DMS53 treated with DMSO at 0.1 percent for 48 hours (cell line): Measurements from ENCODE around the gene ANKS1A.

Experiments used
- DNase-seq: peaks from one replicate; lab custom pipeline; 2025; ENCODE audit not compliant: unreplicated experiment; lab: John Stamatoyannopoulos, UW

Gene ANKS1A

DNA sequence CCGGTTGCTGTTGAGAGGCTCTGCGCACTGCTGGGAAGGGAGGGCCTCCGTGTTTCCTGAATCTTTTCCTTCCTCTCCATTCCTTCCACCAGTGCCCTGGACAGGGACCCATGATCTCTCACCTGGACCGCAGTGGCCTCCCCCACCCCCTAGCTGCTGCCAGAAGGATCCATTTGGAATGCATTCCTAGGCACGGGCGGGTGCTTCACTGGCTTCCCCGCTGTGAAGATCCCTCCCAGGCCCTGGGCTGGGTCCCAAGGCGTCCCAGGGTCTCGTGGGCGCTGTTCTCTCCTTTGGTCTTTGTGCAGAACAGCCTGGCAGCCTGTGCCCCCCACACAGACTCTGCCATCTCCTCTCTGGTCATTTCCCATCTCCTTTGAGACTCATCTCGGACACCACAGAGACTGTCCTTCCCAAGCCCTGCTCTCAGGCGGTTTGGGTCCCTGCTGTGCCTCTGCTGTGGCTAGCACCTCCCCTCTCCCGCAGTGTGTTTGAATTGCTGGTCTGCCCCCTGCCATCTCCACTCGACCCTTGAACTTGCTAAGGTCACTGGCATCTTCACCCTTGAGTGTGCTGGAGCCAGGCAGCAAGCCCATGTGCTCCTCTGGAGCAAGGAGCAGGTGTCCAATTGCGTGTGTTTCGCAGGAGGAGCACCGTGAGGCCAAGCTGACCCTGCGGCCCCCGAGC, 193.1 kb downstream of the ANKS1A start:
- no peak for DNase-seq

DNA sequence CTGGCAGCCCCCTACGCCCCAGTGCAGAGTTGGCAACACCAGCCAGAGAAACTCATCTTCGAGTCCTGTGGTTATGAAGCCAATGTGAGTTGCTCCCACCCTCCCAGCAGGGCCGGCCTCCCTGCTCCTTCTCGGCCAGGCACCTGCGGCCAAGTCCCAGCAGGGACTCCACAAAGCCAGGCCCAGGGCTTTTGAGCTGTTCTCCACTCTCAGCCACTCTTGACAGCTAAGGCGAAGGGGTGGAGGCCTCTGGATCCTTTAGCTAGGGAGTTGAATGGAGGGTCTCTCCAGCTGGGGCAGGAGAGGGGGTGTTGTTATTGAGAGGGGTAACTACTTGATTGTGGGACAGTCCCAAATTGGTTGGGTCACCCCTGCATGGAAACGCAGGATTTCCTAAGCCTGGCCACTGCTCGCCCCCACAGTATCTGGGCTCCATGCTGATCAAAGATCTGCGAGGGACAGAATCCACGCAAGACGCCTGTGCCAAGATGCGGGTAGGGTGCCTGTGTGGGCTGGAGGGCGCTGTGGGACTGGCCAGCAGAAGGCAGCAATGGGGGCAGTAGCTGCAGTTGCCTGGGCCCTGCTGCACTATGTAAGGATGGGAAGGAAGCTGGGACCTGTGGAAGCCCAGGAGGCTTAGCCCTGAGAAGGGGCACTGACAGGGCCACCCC, 193.8 kb downstream of the ANKS1A start:
- no peak for DNase-seq

DNA sequence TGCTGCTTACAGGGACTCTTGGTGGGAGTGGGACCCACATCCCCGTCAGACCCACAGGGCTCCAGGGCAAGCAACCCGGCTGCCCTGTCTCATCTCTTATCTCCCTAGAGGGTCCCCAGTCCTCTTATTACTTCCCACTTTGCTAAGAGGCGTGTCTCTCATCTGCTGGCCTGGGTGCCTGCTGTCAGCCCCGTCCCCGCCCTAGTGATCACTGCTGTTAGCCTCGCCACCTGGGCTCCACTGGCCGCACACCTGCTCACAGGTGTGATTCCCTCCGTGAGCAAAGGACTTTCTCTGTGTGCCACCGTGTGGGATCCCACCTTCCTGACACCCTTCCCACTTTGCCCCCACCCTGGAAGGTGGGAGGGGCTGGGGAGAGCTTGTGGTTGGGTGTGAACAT, 194.5 kb downstream of the ANKS1A start:
- no peak for DNase-seq

DNA sequence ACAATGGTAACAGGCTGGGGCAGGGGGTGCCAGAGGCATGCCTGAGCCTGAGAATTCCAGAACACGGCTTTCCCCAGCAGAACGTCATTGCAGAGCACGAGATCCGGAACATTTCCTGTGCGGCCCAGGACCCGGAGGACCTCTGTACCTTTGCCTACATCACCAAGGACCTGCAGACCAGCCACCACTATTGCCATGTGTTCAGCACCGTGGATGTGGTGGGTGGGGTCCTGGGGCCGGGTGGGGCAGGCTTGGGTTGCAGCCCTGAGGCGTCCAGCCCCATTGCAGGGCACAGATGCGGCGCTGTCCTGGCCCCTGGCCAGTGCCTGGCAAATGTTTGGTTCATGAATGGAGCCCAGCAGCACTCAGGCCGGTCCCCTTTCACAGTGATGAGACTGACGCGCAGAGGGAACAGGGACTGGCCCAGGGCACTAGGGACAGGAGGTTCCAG, 195.0 kb downstream of the ANKS1A start:
- DNase-seq, result no peak

DNA sequence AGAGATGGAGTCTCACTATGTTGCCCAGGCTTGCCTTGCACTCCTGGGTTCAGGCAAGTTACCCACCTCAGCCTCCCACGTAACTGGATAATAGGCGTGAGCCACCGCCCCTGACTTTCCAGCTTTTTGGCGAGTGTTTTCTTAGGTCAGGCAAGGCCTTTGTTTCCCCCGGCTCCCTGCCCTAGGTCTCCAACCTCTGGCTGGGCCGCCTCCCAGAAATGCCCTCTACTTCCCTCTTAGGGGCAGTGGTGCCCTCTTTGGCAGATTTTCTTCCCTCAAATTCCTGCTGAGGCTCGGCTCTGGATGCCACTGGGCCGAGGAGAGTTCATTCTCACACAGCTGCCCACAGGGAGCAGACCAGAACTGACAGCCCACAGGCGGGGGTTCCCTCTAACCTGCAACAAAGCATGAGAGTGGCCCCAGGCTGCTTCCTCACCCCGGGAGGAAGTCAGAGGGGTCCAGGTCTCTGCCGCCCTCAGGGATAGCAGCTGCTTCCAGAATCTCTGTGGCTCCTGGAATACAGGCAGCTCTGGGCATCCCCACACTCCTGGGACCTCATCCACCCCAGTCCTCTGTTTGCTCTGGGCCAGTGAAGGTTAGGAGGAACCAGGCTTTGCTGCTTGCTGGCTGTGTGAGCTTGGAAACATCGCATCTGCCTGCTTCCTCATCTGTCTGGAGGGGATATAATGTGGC, 195.6 kb downstream of the ANKS1A start:
- DNase-seq, result no peak

DNA sequence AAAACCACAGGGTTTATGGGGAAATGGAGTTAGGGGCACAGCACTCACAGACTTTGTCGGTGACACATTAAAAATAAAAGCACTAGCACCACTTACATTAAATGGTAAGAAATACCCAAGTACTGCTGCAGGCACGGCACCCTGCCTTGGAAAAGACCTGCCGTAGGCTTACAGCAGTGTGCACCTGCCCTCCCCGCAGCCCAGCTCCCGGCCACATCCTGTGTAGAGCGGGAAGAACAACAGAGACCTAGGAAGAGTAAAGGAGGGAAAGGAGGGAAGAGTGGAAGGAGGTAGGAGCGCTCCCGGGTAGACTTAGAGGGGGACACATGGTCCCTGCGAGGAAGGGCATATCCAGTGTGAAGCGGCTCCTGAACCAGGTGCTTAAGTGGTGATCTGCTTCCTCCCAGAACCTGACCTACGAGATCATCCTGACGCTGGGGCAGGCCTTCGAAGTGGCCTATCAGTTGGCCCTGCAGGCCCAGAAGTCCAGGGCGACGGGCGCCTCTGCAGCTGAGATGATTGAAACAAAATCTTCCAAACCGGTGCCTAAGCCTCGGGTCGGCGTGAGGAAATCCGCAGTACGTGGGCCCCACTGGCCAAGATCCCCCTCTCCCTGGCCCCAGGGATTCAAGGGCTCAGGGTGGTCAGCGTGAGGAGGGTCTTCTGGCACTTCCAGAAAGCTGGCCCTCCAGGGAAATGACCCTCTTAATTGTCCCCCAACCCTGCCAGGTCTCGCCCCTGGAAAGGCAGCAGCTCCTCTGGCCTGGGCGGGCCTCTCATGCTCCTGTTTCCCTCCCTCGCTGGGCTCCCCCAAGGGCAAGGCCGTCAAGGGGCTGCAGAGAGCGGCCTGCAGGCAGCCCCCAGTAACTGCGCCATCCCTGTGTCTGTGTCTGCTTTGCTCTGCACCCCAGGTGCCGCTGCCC, 196.6 kb downstream of the ANKS1A start:
- no peak for DNase-seq

DNA sequence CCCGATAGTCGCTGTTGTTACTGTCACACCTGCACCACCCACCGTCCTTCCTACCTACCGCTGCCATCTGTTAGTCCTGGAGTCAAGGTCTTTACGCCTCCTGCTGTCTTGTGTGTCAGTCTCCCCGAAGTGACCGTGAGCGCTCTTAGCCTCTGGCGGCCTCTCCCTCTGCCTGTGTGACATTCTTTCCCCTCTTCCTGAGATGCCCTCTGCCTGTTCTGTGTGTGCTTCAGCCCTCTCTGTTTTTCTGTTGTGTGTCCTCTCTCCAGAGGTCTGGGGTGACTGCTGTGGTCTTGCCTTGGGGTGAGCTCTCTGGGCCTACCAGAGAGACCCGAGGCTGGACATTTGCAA, 197.2 kb downstream of the ANKS1A start:
- DNase-seq, result no peak

DNA sequence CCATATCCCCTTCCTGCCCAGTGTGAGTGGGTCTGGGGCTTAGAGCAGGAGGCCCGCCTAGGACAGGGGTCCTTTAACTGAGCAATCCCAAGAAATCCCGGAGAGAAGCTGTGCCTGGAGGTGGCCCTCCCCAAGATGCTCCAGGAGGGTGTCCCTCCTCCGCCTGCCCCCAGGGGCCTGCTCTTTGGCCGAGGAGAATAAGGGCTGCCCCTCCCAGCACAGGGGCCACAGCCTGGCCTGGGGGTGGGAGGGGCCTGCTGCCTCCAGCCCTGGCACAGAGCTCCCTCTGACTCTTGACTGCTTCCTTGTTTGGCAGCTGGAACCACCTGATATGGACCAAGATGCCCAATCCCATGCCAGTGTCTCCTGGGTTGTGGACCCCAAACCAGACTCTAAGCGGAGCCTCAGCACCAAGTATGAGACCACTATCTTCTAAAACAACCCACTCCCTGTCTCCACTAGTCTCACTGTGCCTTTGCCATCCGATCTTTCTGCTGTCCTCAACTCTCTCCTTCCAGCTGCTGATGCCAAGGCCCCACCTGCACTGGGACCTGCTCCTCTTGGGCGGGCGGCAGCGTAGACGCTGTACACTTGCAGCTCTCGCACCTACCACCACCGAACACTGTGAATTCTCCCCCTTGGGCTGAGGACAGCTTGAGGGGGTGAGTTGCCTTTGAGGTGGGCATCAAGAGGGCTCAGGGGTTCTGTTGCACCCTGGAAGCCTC, 197.7 kb downstream of the ANKS1A start:
- no peak for DNase-seq

DNA sequence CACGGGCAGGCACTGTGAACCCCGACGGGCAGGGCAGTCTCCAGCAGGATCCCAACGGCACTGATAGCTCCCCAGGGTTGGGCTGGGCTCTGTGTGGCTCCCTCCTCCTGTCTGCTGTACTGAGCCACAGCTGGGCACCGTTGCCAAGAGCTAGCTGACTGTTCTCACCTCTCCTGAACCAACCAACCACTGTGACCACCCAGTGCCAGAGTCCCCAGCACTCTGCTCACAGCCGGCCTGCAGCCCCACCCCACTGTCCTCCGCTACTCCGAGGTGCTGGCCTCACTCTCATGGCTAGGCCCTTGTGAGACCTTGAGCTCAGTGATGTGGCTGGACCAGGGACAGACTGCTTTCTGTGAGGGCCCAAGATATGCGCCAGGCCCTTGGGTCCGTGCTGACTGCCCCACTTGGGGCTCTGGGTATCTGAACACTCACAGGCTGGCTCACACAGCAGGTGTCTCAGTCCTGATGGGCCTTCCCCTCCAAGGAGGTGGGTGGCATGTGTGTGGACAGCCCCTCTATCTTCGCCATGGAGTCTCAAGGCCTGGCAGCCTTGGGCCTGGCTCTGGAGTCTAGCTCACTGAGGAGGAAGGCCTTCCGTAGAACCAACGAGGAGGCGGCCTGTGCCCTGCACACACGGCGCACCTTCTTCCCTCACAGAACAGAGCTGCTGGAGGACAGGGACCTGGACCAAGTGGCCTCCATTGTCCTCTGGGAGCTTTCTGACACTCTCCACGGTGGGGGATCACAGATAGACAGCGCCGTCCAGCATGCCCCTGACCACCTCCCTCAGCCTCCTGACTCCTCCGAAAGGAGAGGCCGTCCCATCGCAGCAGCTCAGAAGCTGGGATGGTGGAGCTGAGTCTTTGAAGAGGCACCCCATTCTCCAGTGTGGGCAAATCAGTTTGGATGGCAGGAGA, 198.6 kb downstream of the ANKS1A start:
- DNase-seq, result no peak

DNA sequence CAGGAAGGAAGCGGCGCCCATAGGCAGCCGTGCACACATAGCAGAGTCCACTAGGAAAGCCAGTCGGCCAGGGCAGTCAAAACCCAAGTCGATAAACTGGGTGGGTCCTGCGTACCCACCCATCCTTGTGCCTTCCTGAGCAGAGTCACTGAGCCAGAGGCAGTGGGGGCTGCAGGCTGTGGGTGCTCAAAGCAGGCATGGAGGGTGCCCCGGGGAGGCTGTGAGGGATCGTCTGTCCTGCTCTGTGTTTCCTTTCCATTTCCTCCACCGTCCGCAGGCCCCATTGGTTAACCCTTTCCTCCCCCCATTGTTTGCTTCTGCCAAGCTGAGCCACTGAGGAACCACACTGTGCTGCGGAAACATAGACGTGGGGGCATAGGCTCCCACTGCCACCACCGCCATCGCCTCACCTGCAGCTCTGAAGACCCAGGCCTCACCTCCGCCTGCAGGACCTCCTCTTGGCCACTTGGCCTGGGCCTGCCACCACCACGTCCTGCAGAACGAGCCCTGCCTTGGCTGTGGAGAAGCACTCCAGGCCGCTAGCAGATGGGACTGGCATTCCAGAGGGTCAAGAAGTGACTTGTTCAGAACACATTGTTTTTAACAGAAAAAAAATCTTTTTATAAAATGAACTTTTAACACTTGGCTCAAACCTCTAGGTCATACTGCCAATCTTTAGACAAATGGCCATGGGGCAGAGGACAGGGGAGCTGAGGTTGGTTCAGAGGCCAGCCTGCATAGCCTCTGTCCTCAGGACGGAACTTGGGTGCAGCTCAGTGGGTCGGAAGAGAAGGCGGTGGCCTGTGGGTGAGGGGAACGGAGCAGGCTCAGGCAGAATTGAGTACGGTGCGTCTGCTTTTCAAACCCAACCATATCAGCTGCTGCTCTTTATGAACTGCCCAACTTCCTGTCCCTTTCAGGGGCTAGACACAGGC, 199.5 kb downstream of the ANKS1A start:
- DNase-seq, result no peak

DNA sequence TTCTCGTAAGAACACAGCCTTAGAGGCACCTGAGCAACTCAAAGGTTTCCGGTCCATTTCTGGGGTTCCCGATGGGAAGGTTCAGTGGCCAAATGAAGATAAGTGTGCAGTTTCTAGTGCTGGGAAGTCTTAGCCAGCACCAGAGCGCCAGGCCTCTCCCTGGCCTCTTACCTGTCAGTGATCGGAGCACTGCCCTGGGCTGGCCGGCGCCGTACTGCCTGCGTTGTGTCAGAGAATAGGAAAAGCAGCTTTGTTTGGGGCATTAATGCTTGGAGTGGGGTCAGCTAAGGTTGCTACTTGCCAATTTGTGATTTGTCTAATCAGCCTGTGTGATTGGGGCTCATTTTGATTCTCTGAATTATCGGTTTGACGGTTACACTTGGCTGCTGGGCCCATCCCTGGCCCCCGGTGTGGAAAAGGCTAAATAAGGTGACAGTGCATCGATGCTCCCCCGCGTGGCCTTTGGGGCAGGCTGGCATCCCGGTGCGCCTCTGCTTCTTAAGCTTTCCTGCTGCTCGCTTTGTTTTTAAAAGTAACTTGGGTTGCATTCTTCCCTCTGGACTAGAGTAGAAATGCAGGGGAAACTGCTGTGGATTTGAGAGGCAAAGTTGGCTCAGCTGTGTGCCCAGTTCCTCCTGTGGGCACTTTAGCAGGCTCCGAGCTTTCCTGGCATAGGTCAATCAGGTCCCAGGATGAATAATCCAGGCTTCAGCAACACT, 200.3 kb downstream of the ANKS1A start:
- DNase-seq, result no peak

DNA sequence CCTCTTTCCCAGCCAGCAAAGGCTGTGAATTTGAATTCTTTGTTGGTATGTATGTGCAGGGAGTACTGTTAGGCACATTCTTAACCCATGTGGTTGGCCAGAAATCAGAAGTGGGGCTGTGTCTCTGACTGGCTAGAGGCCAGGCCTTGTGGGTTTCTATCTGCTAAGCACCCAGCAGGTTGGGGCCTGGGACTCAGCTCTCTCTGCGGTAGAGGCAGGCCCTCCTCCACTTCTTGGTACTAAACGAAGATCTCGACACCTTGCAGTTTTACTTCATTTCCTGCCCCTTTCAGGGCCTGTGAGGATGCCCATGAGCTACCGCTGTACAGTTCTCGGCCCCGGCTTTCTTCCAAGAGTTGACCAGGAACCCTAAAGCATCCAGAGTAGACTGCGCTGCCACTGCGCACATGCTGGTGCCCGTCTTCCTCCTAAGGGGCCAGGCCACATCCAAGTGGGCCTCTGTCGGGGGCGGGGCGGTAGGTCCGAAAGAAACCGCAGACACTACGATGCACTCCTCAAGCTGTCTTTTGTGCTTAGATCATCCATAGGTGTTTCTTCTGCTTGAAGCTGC, 201.0 kb downstream of the ANKS1A start:
- DNase-seq, result no peak

DNA sequence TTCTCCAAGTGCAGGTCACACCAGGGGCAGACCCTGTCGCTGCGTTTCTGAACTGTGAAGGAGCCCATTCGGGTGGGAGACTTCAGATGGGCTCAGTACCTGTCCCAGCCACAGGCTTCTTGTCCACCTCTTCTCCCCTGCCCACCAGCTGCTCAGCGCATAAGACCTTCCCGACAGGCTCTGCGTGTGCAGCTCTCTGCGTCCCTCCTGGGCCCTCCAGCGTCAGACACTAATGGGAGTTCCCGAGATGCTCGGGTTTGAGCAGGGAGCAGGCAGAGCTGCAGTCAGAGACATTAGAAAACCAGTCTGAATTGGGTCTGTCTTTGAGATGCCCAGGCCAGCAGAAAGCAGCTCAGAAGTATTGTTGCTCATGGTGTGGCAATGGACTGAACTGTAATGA, 201.7 kb downstream of the ANKS1A start:
- no peak for DNase-seq

DNA sequence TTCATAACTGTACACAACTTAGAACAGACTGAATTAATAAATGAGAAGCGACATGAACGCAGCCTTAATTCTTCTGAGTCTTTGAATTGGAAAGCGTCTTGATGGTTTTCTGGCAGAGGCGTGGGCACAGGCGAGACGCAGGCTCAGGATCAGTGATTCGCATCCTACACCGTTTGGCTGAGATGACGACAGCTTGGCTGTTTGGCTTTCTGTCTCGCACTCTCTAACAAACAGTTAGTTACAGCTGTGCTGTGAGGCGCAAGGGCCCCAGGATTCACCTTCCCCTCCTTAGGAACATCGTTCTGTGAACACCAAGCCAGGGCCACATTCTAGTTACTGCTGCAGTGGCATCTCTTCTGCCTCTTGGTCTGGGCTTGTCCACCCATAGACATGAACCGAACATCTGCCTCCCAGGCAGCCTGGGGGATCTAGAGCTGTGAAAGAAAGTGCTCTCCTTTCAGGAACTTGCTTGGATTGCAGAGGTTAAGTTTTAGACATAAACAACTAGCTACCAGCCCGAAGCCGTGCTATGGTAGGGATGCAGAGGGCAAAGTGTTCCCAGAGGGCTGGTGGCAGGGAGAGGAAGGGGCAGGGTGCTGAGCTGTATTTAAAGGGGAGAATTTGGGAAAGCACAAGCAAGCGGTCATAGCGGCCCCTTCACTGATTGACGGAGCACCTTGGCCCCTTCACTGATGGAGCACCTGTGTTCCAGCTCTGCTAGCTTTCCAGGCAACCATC, 202.5 kb downstream of the ANKS1A start:
- DNase-seq, result no peak

DNA sequence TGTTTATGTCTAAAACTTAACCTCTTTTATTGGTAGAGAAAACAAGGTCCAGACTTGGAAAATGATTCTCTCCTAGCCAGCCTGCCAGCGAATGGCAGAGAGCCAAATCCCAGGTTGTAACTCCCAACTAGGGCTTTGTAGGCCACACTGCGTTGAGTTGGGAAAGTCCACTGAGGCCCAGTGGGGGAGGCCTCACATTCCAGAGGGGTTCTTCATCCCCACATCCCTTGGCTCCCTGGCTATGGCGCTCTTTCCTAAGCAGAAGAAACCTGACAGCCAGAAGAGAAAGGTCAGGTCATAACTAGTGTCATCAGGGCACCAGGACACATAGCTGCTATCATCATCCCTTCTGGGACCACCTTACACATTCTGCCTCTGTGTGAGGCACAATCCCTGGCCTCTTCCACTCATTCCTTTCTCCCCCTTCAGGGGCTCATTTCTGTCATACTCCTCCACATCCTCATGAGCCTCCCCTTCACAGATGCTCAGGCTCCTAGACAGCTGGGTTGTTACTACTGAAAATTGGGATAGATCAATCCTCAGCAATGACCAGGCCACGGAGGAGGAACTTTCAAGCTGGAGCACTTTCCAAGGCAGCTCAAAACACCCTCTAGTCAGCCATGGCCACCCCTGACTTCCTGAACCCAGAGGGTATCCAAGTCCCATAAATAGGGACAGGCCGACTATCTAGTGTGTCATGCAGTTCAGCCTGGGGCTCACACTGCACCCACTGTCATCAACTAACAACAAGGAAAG, 203.5 kb downstream of the ANKS1A start:
- DNase-seq, result no peak

DNA sequence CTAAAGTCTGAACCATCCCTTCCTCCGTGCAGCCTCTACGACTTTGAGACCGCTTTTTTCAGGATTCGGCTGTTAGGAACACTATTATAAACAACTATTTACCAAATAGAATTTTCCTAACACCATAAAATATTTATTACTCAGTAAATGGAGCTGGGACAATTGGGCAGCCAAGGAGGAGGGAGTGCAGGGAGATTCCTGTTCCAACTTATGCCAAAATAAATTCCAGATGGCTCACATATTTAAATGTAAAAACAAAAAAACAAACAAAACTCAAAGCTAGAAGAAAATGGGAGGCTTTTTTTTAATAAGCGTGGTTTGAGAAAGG, 204.0 kb downstream of the ANKS1A start:
- no peak for DNase-seq
